HG03558 (cell line): ENCODE data around the gene WDFY3.

Experiments used
- ATAC-seq: cut with Tn5 transposase; IDR thresholded peaks from one replicate; pipeline ENCODE4 v1.9.1; 2021; ENCODE audit warnings: moderate number of reproducible peaks; ENCODE audit not compliant: unreplicated experiment; ENCODE audit errors: extremely low read depth

Gene WDFY3

GRCh38 chr4:84647312-84647884, 319.1 kb downstream of the WDFY3 start:
- ATAC-seq, result no peak

GRCh38 chr4:84644087-84644486, 322.4 kb downstream of the WDFY3 start:
- no peak for ATAC-seq

DNA sequence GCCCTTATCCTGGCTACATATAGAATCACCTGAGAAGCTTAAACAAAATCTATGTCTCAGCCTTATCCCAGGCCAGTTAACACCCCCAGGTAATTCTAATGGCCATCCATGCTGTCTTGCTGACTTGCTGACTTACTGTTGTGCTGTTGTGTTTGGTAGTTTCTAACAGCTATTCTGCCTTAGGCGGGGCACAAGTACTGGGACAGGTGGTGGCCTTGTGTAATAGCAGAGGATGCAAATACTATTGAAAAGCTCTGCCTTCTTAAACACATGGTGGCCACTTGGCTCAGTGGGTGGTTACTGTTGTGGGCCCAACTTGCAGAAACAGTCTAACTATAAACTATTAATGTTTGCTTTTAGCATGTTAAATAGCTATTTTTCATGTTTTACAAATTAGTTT, 327.3 kb downstream of the WDFY3 start:
- no peak for ATAC-seq

- no peak for ATAC-seq
These were observed 328.4 kb downstream of the WDFY3 start for GRCh38 chr4:84638092-84638491.

GRCh38 chr4:84634961-84635360, 331.5 kb downstream of the WDFY3 start:
- no peak for ATAC-seq

DNA sequence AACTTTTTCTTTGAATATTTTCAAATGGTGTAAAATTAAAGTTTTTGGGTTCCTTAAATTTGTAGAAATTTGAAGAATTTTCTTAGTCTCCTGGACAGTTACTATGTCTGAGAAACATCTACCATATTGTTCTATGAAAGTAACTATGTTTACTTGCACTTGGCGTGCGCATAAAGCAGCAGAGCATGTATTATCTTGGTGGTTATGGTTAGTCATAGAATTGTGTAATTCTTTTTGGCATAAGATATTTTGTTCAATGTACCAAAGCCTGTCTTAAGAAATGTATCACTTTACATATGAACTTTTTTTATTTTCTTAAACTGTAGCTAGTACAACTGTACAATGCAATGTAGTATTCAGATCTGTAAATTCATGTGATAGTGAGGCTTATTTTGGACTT, 334.4 kb downstream of the WDFY3 start:
- no peak for ATAC-seq

DNA sequence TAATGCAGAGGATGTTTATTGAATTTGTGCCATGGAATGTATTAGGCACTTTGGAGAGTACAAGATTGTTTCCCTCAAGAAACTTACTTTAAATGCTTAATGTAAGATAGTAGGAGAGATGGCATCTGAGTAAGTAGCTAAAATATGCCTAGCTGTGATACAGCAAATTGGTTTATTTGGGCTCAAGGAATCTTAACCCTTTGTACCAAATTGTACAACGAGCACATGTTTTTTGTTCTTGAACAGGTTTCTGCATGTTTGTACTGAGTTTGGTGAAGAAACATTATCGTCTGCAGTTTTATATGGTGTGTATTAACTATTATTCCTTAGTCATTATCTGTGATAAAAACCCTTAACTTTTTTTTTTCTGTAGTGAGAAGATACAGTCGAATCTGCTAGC, 334.9 kb downstream of the WDFY3 start:
- ATAC-seq, result no peak

DNA sequence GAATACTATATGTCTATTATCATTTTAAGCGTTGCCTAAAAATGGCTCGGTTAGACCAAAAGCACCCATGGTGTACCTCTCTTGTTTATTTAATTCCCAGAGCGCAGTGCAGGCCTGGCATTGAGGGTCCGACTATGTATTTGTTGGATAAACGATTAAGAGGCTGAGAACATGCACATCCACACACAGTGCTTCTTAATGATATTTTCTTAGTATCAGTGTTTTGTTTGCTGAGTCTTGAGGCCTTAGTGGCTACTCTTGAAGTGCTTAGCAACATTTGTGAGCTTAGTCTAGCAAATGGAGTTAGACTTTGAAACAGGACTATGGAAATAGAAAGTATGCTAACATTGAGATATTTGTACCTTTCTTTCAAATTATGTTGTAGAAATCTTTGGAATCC, 339.8 kb downstream of the WDFY3 start:
- ATAC-seq, result no peak

GRCh38 chr4:84623661-84624060, 342.8 kb downstream of the WDFY3 start:
- ATAC-seq, result no peak

- no peak for ATAC-seq
These were observed 343.5 kb downstream of the WDFY3 start for GRCh38 chr4:84622959-84623358.
